Neural cell (in vitro differentiated cells): ENCODE results near the gene TBX4. TPM values are rescaled to one million over a fixed set of nuclear protein-coding genes. Genes with fewer than 3 reads are reported as not detected.

Experiments
- H2AFZ ChIP-seq: fragments of 200-600, 300-800 bp; sonication (generic), shearing (Covaris generic); 2 replicates; pipeline ENCODE4 v1.6.0; 2014; ENCODE audit warnings: low read depth, mild to moderate bottlenecking, antibody characterized with exemption, low read length, moderate library complexity
- H3F3A ChIP-seq: fragments of 200-600 bp; shearing (Covaris generic); 2 replicates; pipeline ENCODE4 v1.6.1; 2016; ENCODE audit warnings: mild to moderate bottlenecking, moderate library complexity, mixed read lengths, antibody characterized with exemption, low read length; ENCODE audit not compliant: insufficient read depth, poor library complexity, severe bottlenecking
- H3K27ac ChIP-seq: fragments of 200-600, 300-800 bp; sonication (generic), shearing (Covaris generic); 2 replicates; pipeline ENCODE4 v1.5.1; 2014; ENCODE audit warnings: mild to moderate bottlenecking, low read length, moderate library complexity
- H3K27me3 ChIP-seq: fragments of 300-800, 200-600 bp; sonication (generic), shearing (Covaris generic); 2 replicates; pipeline ENCODE4 v1.6.0; 2014; ENCODE audit warnings: mild to moderate bottlenecking, low read depth, low read length, moderate library complexity; ENCODE audit not compliant: insufficient read depth
- H3K36me3 ChIP-seq: fragments of 300-800, 200-600 bp; sonication (generic), shearing (Covaris generic); 2 replicates; pipeline ENCODE4 v1.5.1; 2014; ENCODE audit warnings: mild to moderate bottlenecking, antibody characterized with exemption, low read length, moderate library complexity; ENCODE audit not compliant: insufficient read depth
- H3K4me2 ChIP-seq: fragments of 300-800, 200-600 bp; sonication (generic), shearing (Covaris generic); 2 replicates; pipeline ENCODE4 v1.6.0; 2014; ENCODE audit warnings: mild to moderate bottlenecking, low read length
- H3K4me3 ChIP-seq: fragments of 300-800, 200-600 bp; sonication (generic), shearing (Covaris generic); 2 replicates; pipeline ENCODE4 v1.5.1; 2014; ENCODE audit warnings: mild to moderate bottlenecking, low read length, moderate library complexity
- H3K79me2 ChIP-seq: fragments of 200-600 bp; shearing (Covaris generic); replicated peaks from 2 replicates; pipeline ENCODE4 v1.6.0; 2014; ENCODE audit warnings: mild to moderate bottlenecking, low read length, moderate library complexity; ENCODE audit not compliant: insufficient read depth
- H3K9ac ChIP-seq: fragments of 300-800, 200-600 bp; sonication (generic), shearing (Covaris generic); 2 replicates; pipeline ENCODE4 v1.6.1; 2016; ENCODE audit warnings: mild to moderate bottlenecking, low read length, mixed read lengths
- H3K9me2 ChIP-seq: fragments of 200-600 bp; shearing (Covaris generic); 2 replicates; pipeline ENCODE4 v1.6.1; 2016; ENCODE audit warnings: mild to moderate bottlenecking, low read length, mixed read lengths; ENCODE audit not compliant: insufficient read depth
- H3K9me3 ChIP-seq: fragments of 200-600, 300-800 bp; sonication (generic), shearing (Covaris generic); 2 replicates; pipeline ENCODE4 v1.6.1; 2016; ENCODE audit warnings: mild to moderate bottlenecking, mixed run types, low read length, moderate library complexity, mixed read lengths
- H4K20me1 ChIP-seq: fragments of 200-600 bp; shearing (Covaris generic); 2 replicates; pipeline ENCODE4 v1.6.1; 2016; ENCODE audit warnings: mild to moderate bottlenecking, mixed run types; ENCODE audit not compliant: insufficient read depth
- CTCF ChIP-seq: fragments of 450-650 bp; IDR thresholded peaks from 2 replicates; pipeline ENCODE4 v1.5.1; 2014; ENCODE audit warnings: antibody characterized with exemption, mild to moderate bottlenecking, moderate library complexity; ENCODE audit not compliant: poor library complexity, severe bottlenecking
- EP300 ChIP-seq: fragments of 450-650 bp; conservative IDR thresholded peaks from 2 replicates; pipeline ENCODE4 v1.6.1; 2014; ENCODE audit warnings: antibody characterized with exemption, mild to moderate bottlenecking, moderate library complexity; ENCODE audit not compliant: poor library complexity, severe bottlenecking
- MXI1 ChIP-seq: fragments of 450-650 bp; conservative IDR thresholded peaks from 2 replicates; pipeline ENCODE4 v1.6.1; 2014; ENCODE audit warnings: antibody characterized with exemption, mild to moderate bottlenecking; ENCODE audit not compliant: poor library complexity, severe bottlenecking
- POLR2AphosphoS5 ChIP-seq: IDR thresholded peaks from 2 replicates; pipeline ENCODE4 v1.6.1; 2012
- REST ChIP-seq: IDR thresholded peaks from 2 replicates; pipeline ENCODE4 v1.6.1; 2012; ENCODE audit warnings: borderline replicate concordance
- SMC3 ChIP-seq: fragments of 450-650 bp; conservative IDR thresholded peaks from 2 replicates; pipeline ENCODE4 v1.6.1; 2014; ENCODE audit warnings: antibody characterized with exemption, mild to moderate bottlenecking, moderate library complexity; ENCODE audit not compliant: poor library complexity
- TAF1 ChIP-seq: IDR thresholded peaks from 2 replicates; pipeline ENCODE4 v1.6.1; 2012; ENCODE audit warnings: low read depth
- polyA plus RNA-seq: library from polyadenylated mRNA; depleted of rRNA; stranded (reverse); fragments of >200 nt; gene quantifications from 2 replicates; pipeline ENCODE4 v1.2.3, GENCODE V29; 2014

Gene TBX4
- polyA plus RNA-seq, 1 donor from 2014 or later = not detected

GRCh38 chr17:61481421-61481820 lies 29.2 kb downstream of the TBX4 start:
- Histone ChIP-seq H3K4me2 (no peak overlapping the region), H3K9ac (no peak overlapping the region), H3K36me3 (no peaks in the 10 kb centered on the region), H2AFZ (no peak overlapping the region), H3K4me3 (no peak overlapping the region), H4K20me1 (no peaks in the 10 kb centered on the region), H3F3A (no peaks in the 10 kb centered on the region), H3K79me2 (no peaks in the 10 kb centered on the region), H3K27ac (no peak overlapping the region), H3K9me2 (no peaks in the 10 kb centered on the region), H3K9me3 (no peaks in the 10 kb centered on the region), H3K27me3 (no peaks in the 10 kb centered on the region)
- TF ChIP-seq REST (no peak), SMC3 (no peak)

GRCh38 chr17:61482467-61482866 lies 30.2 kb downstream of the TBX4 start:
- Histone ChIP-seq H3K36me3 (no peaks in the 10 kb centered on the region), H3K9me2 (no peaks in the 10 kb centered on the region), H3K27ac (no peak overlapping the region), H3K9ac (no peak overlapping the region), H3K4me2 (no peak overlapping the region), H3K79me2 (no peaks in the 10 kb centered on the region), H2AFZ (no peak overlapping the region), H3K4me3 (no peak overlapping the region), H3F3A (no peaks in the 10 kb centered on the region), H4K20me1 (no peaks in the 10 kb centered on the region), H3K9me3 (no peaks in the 10 kb centered on the region), H3K27me3 (no peaks in the 10 kb centered on the region)
- no peak for TF ChIP-seq POLR2AphosphoS5
- TF ChIP-seq MXI1 = no peak
- no peak for TF ChIP-seq REST
- TF ChIP-seq SMC3 = no peak
- no peak for TF ChIP-seq CTCF
- TF ChIP-seq TAF1 = no peak
- TF ChIP-seq EP300 = no peak
